ENCODE measurements around the gene MYOM3. TPM values are rescaled to one million over a fixed set of nuclear protein-coding genes. Genes with fewer than 3 reads are reported as not detected.

MYOM3 gene
- polyA plus RNA-seq, 1 donor, result 22.1 TPM

- no peak for DNase-seq
Measured at GRCh38 chr1:24114753-24115152, 2.8 kb upstream of the MYOM3 start.

GRCh38 chr1:24113641-24114033 is 1.7 kb upstream of the MYOM3 start:
- DNase-seq, result no peak

GRCh38 chr1:24111262-24111995 is 506 bp downstream of the MYOM3 start:
- no peak for DNase-seq

- no peak for DNase-seq
Measured at GRCh38 chr1:24110642-24111261, 1.2 kb downstream of the MYOM3 start.

- no peak for DNase-seq
Measured at GRCh38 chr1:24109686-24110475, 2.1 kb downstream of the MYOM3 start.

- no peak for DNase-seq
Measured at GRCh38 chr1:24109166-24109483, 2.8 kb downstream of the MYOM3 start.

GRCh38 chr1:24108334-24109165 is 3.4 kb downstream of the MYOM3 start:
- DNase-seq, result no peak

- no peak for DNase-seq
Measured at GRCh38 chr1:24107462-24108138, 4.3 kb downstream of the MYOM3 start.

- DNase-seq, result no peak
Measured at GRCh38 chr1:24105368-24106160, 6.4 kb downstream of the MYOM3 start.

GRCh38 chr1:24104854-24105253 is 7.1 kb downstream of the MYOM3 start:
- no peak for DNase-seq

GRCh38 chr1:24103879-24104278 is 8.1 kb downstream of the MYOM3 start:
- DNase-seq, result no peak

- DNase-seq, result peak; percentile 37
Measured at GRCh38 chr1:24103408-24103807, 8.5 kb downstream of the MYOM3 start.

- no peak for DNase-seq
Measured at GRCh38 chr1:24102961-24103360, 9.0 kb downstream of the MYOM3 start.

- peak; percentile 43 for DNase-seq
Measured at GRCh38 chr1:24101796-24102586, 9.9 kb downstream of the MYOM3 start.

GRCh38 chr1:24100945-24101737 is 10.8 kb downstream of the MYOM3 start:
- no peak for DNase-seq

- no peak for DNase-seq
Measured at GRCh38 chr1:24098943-24099638, 12.8 kb downstream of the MYOM3 start.

- no peak for DNase-seq
Measured at GRCh38 chr1:24098102-24098501, 13.8 kb downstream of the MYOM3 start.

- DNase-seq, result no peak
Measured at GRCh38 chr1:24097663-24098062, 14.3 kb downstream of the MYOM3 start.

- no peak for DNase-seq
Measured at GRCh38 chr1:24096739-24097103, 15.2 kb downstream of the MYOM3 start.

Data from left kidney (tissue), 2 donors.